Liver (tissue), 9 donors: ENCODE measurements around the gene CPA2. TPM values are rescaled to one million over a fixed set of nuclear protein-coding genes. Genes with fewer than 3 reads are reported as not detected.

Experiments
- DNase-seq: peaks from one replicate; pipeline ENCODE4 v3.0.0-alpha.2; 2017; ENCODE audit warnings: low spot score
- H3K27ac ChIP-seq, 2 donors: one replicate each; pipeline ENCODE4 v1.7.0; 2013; ENCODE audit warnings: inconsistent platforms in 2 of 2, low read length in 2 of 2, control low read depth in 1 of 2, low read depth in 1 of 2, mild to moderate bottlenecking in 1 of 2
- H3K27me3 ChIP-seq, 4 donors: one replicate each; pipeline versions ENCODE4 v1.6.1 to v1.7.0; 2013; ENCODE audit warnings: low read length in 3 of 4, inconsistent platforms in 1 of 4, mild to moderate bottlenecking in 1 of 4, moderate library complexity in 1 of 4; ENCODE audit not compliant: control insufficient read depth in 4 of 4, insufficient read depth in 4 of 4
- H3K36me3 ChIP-seq, 4 donors: one replicate each; pipeline versions ENCODE4 v1.6.1 to v1.7.0; 2013; ENCODE audit warnings: low read length in 3 of 4, mild to moderate bottlenecking in 3 of 4, low read depth in 1 of 4, moderate library complexity in 1 of 4; ENCODE audit not compliant: control insufficient read depth in 4 of 4, insufficient read depth in 3 of 4
- H3K4me1 ChIP-seq, 4 donors: one replicate each; pipeline versions ENCODE4 v1.6.1 to v1.7.0; 2013; ENCODE audit warnings: low read length in 3 of 4, mild to moderate bottlenecking in 3 of 4, moderate library complexity in 1 of 4; ENCODE audit not compliant: control insufficient read depth in 4 of 4, insufficient read depth in 4 of 4
- H3K4me3 ChIP-seq, 3 donors: one replicate each; pipeline versions ENCODE4 v1.6.1 to v1.7.0; 2013; ENCODE audit warnings: low read length in 3 of 3, control low read depth in 1 of 3, low read depth in 1 of 3, mild to moderate bottlenecking in 1 of 3
- H3K9ac ChIP-seq, 2 donors: one replicate each; pipeline ENCODE4 v1.7.0; 2013; ENCODE audit warnings: low read length in 2 of 2, mild to moderate bottlenecking in 2 of 2, moderate library complexity in 2 of 2, control low read depth in 1 of 2, low read depth in 1 of 2
- H3K9me3 ChIP-seq, 4 donors: one replicate each; pipeline versions ENCODE4 v1.6.1 to v1.7.0; 2013; ENCODE audit warnings: low read length in 3 of 4; ENCODE audit not compliant: control insufficient read depth in 4 of 4
- ATF3 ChIP-seq: IDR thresholded peaks from 2 replicates; pipeline ENCODE4 v1.6.1; 2016; ENCODE audit warnings: antibody characterized with exemption
- CTCF ChIP-seq: fragments of 150-350 bp; IDR thresholded peaks from 2 replicates; pipeline ENCODE4 v1.5.1; 2017; ENCODE audit warnings: improper control_type of control experiment, low read depth, low read length; ENCODE audit not compliant: missing input control
- EGR1 ChIP-seq, 2 donors: IDR thresholded peaks; 2 replicates each; pipeline ENCODE4 v1.6.1; 2016 to 2018; ENCODE audit warnings: antibody characterized with exemption in 2 of 2, low read depth in 2 of 2
- FOXA1 ChIP-seq: IDR thresholded peaks from 2 replicates; pipeline ENCODE4 v1.6.1; 2016; ENCODE audit warnings: antibody characterized with exemption
- FOXA2 ChIP-seq: IDR thresholded peaks from 2 replicates; pipeline ENCODE4 v1.6.1; 2016; ENCODE audit warnings: antibody characterized with exemption
- GABPA ChIP-seq, 2 donors: IDR thresholded peaks in 1 of 2; conservative IDR thresholded peaks in 1 of 2; 2 replicates each; pipeline ENCODE4 v1.6.1; 2016; ENCODE audit warnings: antibody characterized with exemption in 2 of 2, mild to moderate bottlenecking in 1 of 2, moderate library complexity in 1 of 2
- HNF4A ChIP-seq, 2 donors: conservative IDR thresholded peaks; 2 replicates each; pipeline ENCODE4 v1.6.1; 2016; ENCODE audit warnings: antibody characterized with exemption in 2 of 2, mild to moderate bottlenecking in 2 of 2
- HNF4G ChIP-seq: IDR thresholded peaks from 2 replicates; pipeline ENCODE4 v1.6.1; 2016; ENCODE audit warnings: antibody characterized with exemption
- JUND ChIP-seq, 2 donors: IDR thresholded peaks; 2 replicates each; pipeline ENCODE4 v1.6.1; 2016; ENCODE audit warnings: antibody characterized with exemption in 2 of 2
- MAX ChIP-seq: IDR thresholded peaks from 2 replicates; pipeline ENCODE4 v1.6.1; 2016; ENCODE audit warnings: antibody characterized with exemption
- NR2F2 ChIP-seq: IDR thresholded peaks from 2 replicates; pipeline ENCODE4 v1.6.1; 2016; ENCODE audit warnings: antibody characterized with exemption
- RAD21 ChIP-seq, 2 donors: IDR thresholded peaks; 2 replicates each; pipeline ENCODE4 v1.6.1; 2016; ENCODE audit warnings: antibody characterized with exemption in 2 of 2, mild to moderate bottlenecking in 2 of 2
- REST ChIP-seq: IDR thresholded peaks from 2 replicates; pipeline ENCODE4 v1.6.1; 2016; ENCODE audit warnings: antibody characterized with exemption, mild to moderate bottlenecking
- RXRA ChIP-seq, 2 donors: IDR thresholded peaks; 2 replicates each; pipeline ENCODE4 v1.6.1; 2017 to 2018; ENCODE audit warnings: antibody characterized with exemption in 2 of 2, mild to moderate bottlenecking in 1 of 2
- SP1 ChIP-seq: IDR thresholded peaks from 2 replicates; pipeline ENCODE4 v1.6.1; 2018; ENCODE audit warnings: antibody characterized with exemption, mild to moderate bottlenecking
- TAF1 ChIP-seq: conservative IDR thresholded peaks from 2 replicates; pipeline ENCODE4 v1.6.1; 2016; ENCODE audit warnings: antibody characterized with exemption, mild to moderate bottlenecking
- YY1 ChIP-seq: IDR thresholded peaks from 2 replicates; pipeline ENCODE4 v1.6.1; 2016; ENCODE audit warnings: antibody characterized with exemption, mild to moderate bottlenecking
- ZBTB33 ChIP-seq: IDR thresholded peaks from 2 replicates; pipeline ENCODE4 v1.6.1; 2016; ENCODE audit warnings: antibody characterized with exemption
- WGBS: extraction: QIAGEN DNeasy Blood & Tissue Kit; methylation state at CpG from one replicate; pipeline ENCODE4 v1.1.7; 2013; 5-methylcytosine and 5-hydroxymethylcytosine counted together
- polyA plus RNA-seq, 2 donors: library from polyadenylated mRNA; stranded (reverse) in 1 of 2; unstranded in 1 of 2; fragments of 200-250 nt in 1 of 2; fragments of >200 nt in 1 of 2; fragmentation: Nextera tagmentation in 1 of 2; extraction: Ambion mirVana in 1 of 2; gene quantifications; one replicate each; pipeline versions ENCODE4 v1.2.1 to v1.2.3, GENCODE V29; 2013 to 2015
- total RNA-seq, 2 donors: library from RNA; depleted of rRNA; stranded (reverse); fragments of >200 nt; gene quantifications; one replicate each; pipeline ENCODE4 v1.2.3, GENCODE V29; 2014
- donor health status: healthy.
- donor health status: healthy.
- donor health status: healthy.
- donor health status: healthy.
- donor health status: healthy.

CPA2 gene
- total and polyA plus RNA-seq, 4 donors: not detected

GRCh38 chr7:130286881-130287280 lies 20.2 kb downstream of the CPA2 start:
- no peak for TF ChIP-seq RAD21 (IDR thresholded peaks at IDR 0.05)
- no peak for TF ChIP-seq EGR1 (IDR thresholded peaks at IDR 0.05; ENCODE audit: low read depth in 2 of 2)
- no peak for TF ChIP-seq RXRA (IDR thresholded peaks at IDR 0.05)
- TF ChIP-seq HNF4G: no peak
- no peak for TF ChIP-seq SP1
- no peak for TF ChIP-seq REST
- TF ChIP-seq FOXA1: no peak
- TF ChIP-seq FOXA2: no peak
- no peak for TF ChIP-seq NR2F2
- TF ChIP-seq YY1: no peak
- TF ChIP-seq CTCF: no peak
- no peak for TF ChIP-seq JUND (IDR thresholded peaks at IDR 0.05)
- TF ChIP-seq ZBTB33: no peak
- TF ChIP-seq TAF1: no peak
- TF ChIP-seq GABPA (IDR thresholded peaks at IDR 0.05 in 1 of 2, conservative IDR thresholded peaks at IDR 0.05 in 1 of 2): no peak
- TF ChIP-seq ATF3: no peak
- Histone ChIP-seq H3K9me3 (peaks cover 0 to 3% (median 0%) of the 10 kb centered on the region in 4 donors), H3K27ac (no peak overlapping the region), H3K27me3 (no peaks in the 10 kb centered on the region), H3K9ac (no peak overlapping the region), H3K4me1 (no peaks in the 10 kb centered on the region), H3K36me3 (no peaks in the 10 kb centered on the region), H3K4me3 (no peak overlapping the region)
- no peak for DNase-seq
- WGBS: 88% methylated on average over 1 of the region's 1 CpG

- Histone ChIP-seq H3K36me3 (no peaks in the 10 kb centered on the region), H3K9me3 (no peaks in the 10 kb centered on the region), H3K27me3 (no peaks in the 10 kb centered on the region), H3K4me3 (no peak overlapping the region), H3K4me1 (no peaks in the 10 kb centered on the region), H3K9ac (no peak overlapping the region), H3K27ac (no peak overlapping the region)
- no peak for DNase-seq
- WGBS: 86% methylated on average over 4 of the region's 4 CpGs
- TF ChIP-seq HNF4A (conservative IDR thresholded peaks at IDR 0.05) (no peak), FOXA2 (no peak), MAX (no peak), TAF1 (no peak), SP1 (no peak), ZBTB33 (no peak), RAD21 (IDR thresholded peaks at IDR 0.05) (no peak), RXRA (IDR thresholded peaks at IDR 0.05) (no peak), GABPA (IDR thresholded peaks at IDR 0.05 in 1 of 2, conservative IDR thresholded peaks at IDR 0.05 in 1 of 2) (no peak), HNF4G (no peak), FOXA1 (no peak), EGR1 (IDR thresholded peaks at IDR 0.05; ENCODE audit: low read depth in 2 of 2) (no peak), ATF3 (no peak), REST (no peak), YY1 (no peak)
These were observed 21.5 kb downstream of the CPA2 start for GRCh38 chr7:130288168-130288567.
